Spinal cord (tissue), 10 donors: ENCODE measurements around the gene BNIPL. TPM values are rescaled to one million over a fixed set of nuclear protein-coding genes. Genes with fewer than 3 reads are reported as not detected.

Source experiments
- DNase-seq, 6 donors: peaks; one replicate each; pipeline versions ENCODE4 v3.0.0 to v3.0.0-alpha.2; 2013 to 2015; ENCODE audit warnings: low spot score in 6 of 6, low read depth in 4 of 6
- H3K27ac ChIP-seq: one replicate; pipeline ENCODE4 v1.5.1; 2013; ENCODE audit warnings: low read depth, low read length, control low read depth
- H3K27me3 ChIP-seq: one replicate; pipeline ENCODE4 v1.6.1; 2013; ENCODE audit warnings: low read length; ENCODE audit not compliant: control insufficient read depth, insufficient read depth
- H3K36me3 ChIP-seq: one replicate; pipeline ENCODE4 v1.6.1; 2013; ENCODE audit warnings: low read length; ENCODE audit not compliant: control insufficient read depth, insufficient read depth
- H3K4me1 ChIP-seq: one replicate; pipeline ENCODE4 v1.6.1; 2013; ENCODE audit warnings: low read length; ENCODE audit not compliant: control insufficient read depth, insufficient read depth
- H3K4me3 ChIP-seq: one replicate; pipeline ENCODE4 v1.5.1; 2013; ENCODE audit warnings: low read depth, low read length, control low read depth
- H3K9me3 ChIP-seq: one replicate; pipeline ENCODE4 v1.6.1; 2013; ENCODE audit warnings: low read length; ENCODE audit not compliant: control insufficient read depth, insufficient read depth
- WGBS: methylation state at CpG from one replicate; pipeline ENCODE4 v1.1.5; 2013; ENCODE audit warnings: missing lambda C conversion rate; ENCODE audit not compliant: insufficient coverage; 5-methylcytosine and 5-hydroxymethylcytosine counted together
- polyA plus RNA-seq, 2 donors: library from polyadenylated mRNA; unstranded; fragments of 120-200 nt; gene quantifications; one replicate each; pipeline ENCODE4 v1.2.1, GENCODE V29; 2013; ENCODE audit not compliant: insufficient read length in 2 of 2
- total RNA-seq, 2 donors: library from RNA; depleted of rRNA in 1 of 2; stranded (reverse); fragments of 120-200 nt in 1 of 2; fragments of >200 nt in 1 of 2; gene quantifications; one replicate each; pipeline versions ENCODE4 v1.2.3 to v1.2.4, GENCODE V29; 2013 to 2014
- donor health status: healthy.

The BNIPL gene
- total and polyA plus RNA-seq, 4 donors, result 0.20 to 0.93 (median 0.78) TPM

- H3K36me3 ChIP-seq, result peaks cover 34% of the 10 kb centered on the region
- H3K4me1 ChIP-seq, result peaks cover 22% of the 10 kb centered on the region
- H3K9me3 ChIP-seq, result no peaks in the 10 kb centered on the region
- H3K27me3 ChIP-seq, result no peaks in the 10 kb centered on the region
- DNase-seq, result no peak
- WGBS, result no CpG with 5 or more reads among the region's 2 CpGs
- H3K4me3 ChIP-seq, result no peak overlapping the region
- no peak overlapping the region for H3K27ac ChIP-seq
Observed at GRCh38 chr1:151050051-151050688, 13.8 kb downstream of the BNIPL start.

- peaks cover 47% of the 10 kb centered on the region for H3K36me3 ChIP-seq
- peaks cover 23% of the 10 kb centered on the region for H3K4me1 ChIP-seq
- no peak overlapping the region for H3K4me3 ChIP-seq
- 60% methylated on average over 1 of the region's 2 CpGs for WGBS
- H3K27ac ChIP-seq, result no peak overlapping the region
- no peaks in the 10 kb centered on the region for H3K27me3 ChIP-seq
- H3K9me3 ChIP-seq, result no peaks in the 10 kb centered on the region
- no peak for DNase-seq
Observed at GRCh38 chr1:151051356-151052009, 15.1 kb downstream of the BNIPL start.

- Histone ChIP-seq H3K27me3 (no peaks in the 10 kb centered on the region), H3K36me3 (peaks cover 59% of the 10 kb centered on the region), H3K4me3 (no peak overlapping the region), H3K9me3 (no peaks in the 10 kb centered on the region), H3K27ac (no peak overlapping the region), H3K4me1 (peaks cover 27% of the 10 kb centered on the region)
- 100% methylated on average over 3 of the region's 4 CpGs for WGBS
- no peak for DNase-seq
Observed at GRCh38 chr1:151054971-151055547, 18.7 kb downstream of the BNIPL start.

GRCh38 chr1:151055581-151055980, 19.2 kb downstream of the BNIPL start:
- Histone ChIP-seq H3K27me3 (no peaks in the 10 kb centered on the region), H3K9me3 (no peaks in the 10 kb centered on the region), H3K27ac (no peak overlapping the region), H3K4me3 (no peak overlapping the region), H3K36me3 (peaks cover 59% of the 10 kb centered on the region), H3K4me1 (peaks cover 27% of the 10 kb centered on the region)
- no CpG with 5 or more reads among the region's 2 CpGs for WGBS
- DNase-seq, result no peak

- 81% methylated on average over 2 of the region's 2 CpGs for WGBS
- Histone ChIP-seq H3K36me3 (peaks cover 59% of the 10 kb centered on the region), H3K27ac (no peak overlapping the region), H3K27me3 (no peaks in the 10 kb centered on the region), H3K4me1 (peaks cover 27% of the 10 kb centered on the region), H3K4me3 (no peak overlapping the region), H3K9me3 (no peaks in the 10 kb centered on the region)
- DNase-seq, result no peak
Observed at GRCh38 chr1:151056149-151056548, 19.8 kb downstream of the BNIPL start.

- H3K36me3 ChIP-seq, result peaks cover 40% of the 10 kb centered on the region
- 0% methylated on average over 8 of the region's 10 CpGs for WGBS
- peaks cover 38% of the 10 kb centered on the region for H3K4me1 ChIP-seq
- peak overlapping the region; percentile 98 for H3K27ac ChIP-seq
- H3K4me3 ChIP-seq, result peak overlapping the region; percentile 94
- H3K9me3 ChIP-seq, result no peaks in the 10 kb centered on the region
- no peaks in the 10 kb centered on the region for H3K27me3 ChIP-seq
- DNase-seq, result peak in 3 of 6 donors; percentile 39 to 77 (median 75)
Observed at GRCh38 chr1:151058692-151059091, 22.3 kb downstream of the BNIPL start.

- DNase-seq, result peak in 4 of 6 donors; percentile 77 to 96 (median 88)
- H3K27ac ChIP-seq, result peak within 1 kb of the TSS; percentile 98
- WGBS, result 0% methylated on average over 53 of the region's 58 CpGs
- no peaks in the 10 kb centered on the region for H3K9me3 ChIP-seq
- H3K36me3 ChIP-seq, result peaks cover 33% of the 10 kb centered on the region
- peaks cover 41% of the 10 kb centered on the region for H3K4me1 ChIP-seq
- H3K4me3 ChIP-seq, result peak within 1 kb of the TSS; percentile 94
- H3K27me3 ChIP-seq, result no peaks in the 10 kb centered on the region
Observed at GRCh38 chr1:151059109-151060006, 23.0 kb downstream of the BNIPL start, which contains the start of gene CDC42SE1. CDC42SE1 (minus strand) TSS chr1:151059622; CDS start chr1:151055730, 3,892 bp downstream.

- no peaks in the 10 kb centered on the region for H3K9me3 ChIP-seq
- peak within 1 kb of the TSS; percentile 94 for H3K4me3 ChIP-seq
- peak within 1 kb of the TSS; percentile 98 for H3K27ac ChIP-seq
- peak in 5 of 6 donors; percentile 85 to 99 (median 87) for DNase-seq
- H3K4me1 ChIP-seq, result peaks cover 41% of the 10 kb centered on the region
- peaks cover 25% of the 10 kb centered on the region for H3K36me3 ChIP-seq
- WGBS, result 0% methylated on average over 9 of the region's 15 CpGs
- H3K27me3 ChIP-seq, result no peaks in the 10 kb centered on the region
Observed at GRCh38 chr1:151060007-151060656, 23.7 kb downstream of the BNIPL start, which contains the start of gene MLLT11. MLLT11 (plus strand) TSS chr1:151060397; CDS start chr1:151067225, 6,828 bp downstream.
